IPS-11a (cell line): Measurements from ENCODE around the gene EXOC3.

ENCODE experiments used
- H3K4me3 ChIP-seq: one replicate; pipeline ENCODE4 v1.5.1; 2013; ENCODE audit warnings: low read depth, low read length, control low read depth

The EXOC3 gene

DNA sequence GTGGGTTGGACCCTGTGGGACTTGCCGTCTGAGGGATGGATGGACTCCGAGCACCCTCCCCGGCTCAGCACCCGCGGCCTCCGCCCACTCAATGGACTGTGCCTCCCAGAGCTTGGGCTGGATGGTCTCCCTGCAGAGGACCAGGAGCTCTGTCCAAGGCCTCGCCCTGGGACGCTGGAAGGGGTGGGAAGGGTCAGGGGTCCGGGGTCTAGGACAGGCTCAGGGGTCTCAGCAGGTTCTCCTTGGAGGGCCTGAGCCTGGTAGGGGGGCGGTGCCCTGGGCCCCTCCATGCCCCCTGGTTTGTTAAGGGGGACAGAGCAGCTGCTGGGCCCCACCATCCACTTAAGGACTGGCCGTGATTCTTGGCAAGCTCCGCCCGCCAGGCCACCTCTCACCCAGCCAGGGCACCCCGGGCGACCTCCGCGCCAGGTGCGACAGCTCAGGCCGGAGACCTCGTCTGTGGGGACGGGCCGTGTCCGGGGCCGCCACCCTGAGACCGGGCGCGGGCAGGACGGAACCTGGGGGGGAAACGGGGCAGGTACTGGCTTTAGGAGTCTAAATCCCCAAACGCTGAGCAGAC lies 29.2 kb downstream of the EXOC3 start:
- H3K4me3 ChIP-seq = peak overlapping the region; percentile 38

DNA sequence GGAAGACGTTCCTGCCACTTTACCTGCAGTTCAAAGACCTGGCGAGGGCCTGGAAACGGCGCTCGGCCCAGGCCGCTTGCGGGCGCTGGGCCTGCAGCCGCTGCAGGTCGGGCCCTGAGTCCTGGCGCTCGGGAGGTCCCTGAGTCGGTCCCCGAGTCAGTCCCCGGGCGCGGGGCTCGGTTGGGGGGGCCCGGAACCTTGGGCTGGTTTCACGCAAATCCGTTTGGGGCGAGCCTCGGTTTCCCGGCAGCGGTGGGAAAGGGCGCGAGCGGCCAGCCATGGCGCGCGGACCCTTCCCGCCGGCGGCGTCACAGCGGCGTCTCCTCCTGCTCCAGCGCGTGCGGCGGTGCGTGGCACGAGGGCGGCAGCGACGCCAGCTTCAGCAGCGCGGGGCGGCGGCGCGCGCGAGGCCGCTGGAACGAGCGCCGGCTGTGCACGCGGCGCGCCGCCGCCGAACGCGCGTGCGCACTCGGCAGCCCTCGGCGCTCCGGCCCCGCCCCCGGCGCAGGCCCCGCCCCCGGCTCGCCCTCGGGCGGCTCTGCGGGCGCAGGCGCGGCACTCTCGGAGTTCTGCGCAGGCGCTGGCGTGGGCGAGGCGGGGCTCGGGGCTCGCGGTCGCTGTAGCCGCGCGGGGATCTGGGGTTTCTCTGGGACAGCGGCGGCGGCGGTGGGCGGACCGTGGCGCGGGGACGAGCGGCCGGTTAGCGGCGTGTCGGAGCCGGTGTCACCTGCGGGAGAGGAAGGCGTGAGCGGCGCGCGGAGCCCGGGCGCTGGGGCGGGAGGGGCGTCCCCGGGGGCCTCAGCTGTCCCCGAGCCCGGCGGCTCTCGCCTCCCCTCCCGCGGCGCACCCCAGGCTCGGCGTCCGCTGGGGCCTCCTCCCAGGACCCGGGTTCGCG lies 29.9 kb downstream of the EXOC3 start:
- peak overlapping the region; percentile 48 for H3K4me3 ChIP-seq

- peak overlapping the region; percentile 48 for H3K4me3 ChIP-seq
These were observed 30.7 kb downstream of the EXOC3 start for GRCh38 chr5:473551-474192.

GRCh38 chr5:474232-474839 lies 31.4 kb downstream of the EXOC3 start:
- H3K4me3 ChIP-seq = peak overlapping the region; percentile 48

DNA sequence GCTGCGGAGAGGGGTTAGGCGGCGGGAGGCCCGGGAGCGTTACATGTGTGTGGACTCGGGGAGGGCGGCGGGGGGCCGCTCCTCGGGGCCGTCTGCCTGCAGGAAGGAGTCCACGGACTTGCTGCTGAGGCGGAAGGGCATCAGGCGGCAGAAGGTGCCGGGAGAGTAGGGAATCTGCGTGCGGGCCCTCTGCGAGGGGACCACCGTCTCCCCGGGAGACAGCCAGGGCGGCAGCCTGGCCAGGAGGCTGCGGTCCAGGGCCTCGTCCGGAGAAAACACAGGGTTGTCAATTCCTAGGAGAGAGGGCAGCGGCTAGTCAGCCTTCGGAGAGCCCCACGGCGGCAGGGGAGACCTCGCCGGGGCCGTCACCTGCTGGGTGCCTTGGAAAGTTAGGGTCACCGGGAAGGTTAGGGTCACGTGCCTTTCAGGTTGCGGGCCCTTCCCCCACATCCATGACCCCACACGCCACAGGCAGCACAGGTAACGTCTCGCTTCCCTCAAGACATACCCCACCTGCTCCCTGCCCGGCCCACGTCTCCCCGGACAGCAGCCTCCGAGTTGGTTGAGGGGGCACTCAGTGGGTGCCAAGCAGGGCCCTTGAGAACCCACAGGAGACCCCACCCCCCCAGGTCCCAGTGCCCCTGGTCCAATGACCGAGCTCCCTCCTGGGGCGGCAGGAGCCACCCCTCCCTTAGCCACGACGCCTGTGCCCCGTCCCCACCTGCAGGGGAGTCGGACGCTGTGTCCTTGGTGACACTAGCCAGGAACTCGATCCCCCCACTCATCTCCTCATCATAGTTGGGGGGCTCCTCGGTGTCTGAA lies 32.1 kb downstream of the EXOC3 start:
- H3K4me3 ChIP-seq = peak overlapping the region; percentile 14

- no peak overlapping the region for H3K4me3 ChIP-seq
These were observed 32.7 kb downstream of the EXOC3 start for GRCh38 chr5:475704-476101.

GRCh38 chr5:476102-476813 lies 33.3 kb downstream of the EXOC3 start:
- H3K4me3 ChIP-seq = no peak overlapping the region

DNA sequence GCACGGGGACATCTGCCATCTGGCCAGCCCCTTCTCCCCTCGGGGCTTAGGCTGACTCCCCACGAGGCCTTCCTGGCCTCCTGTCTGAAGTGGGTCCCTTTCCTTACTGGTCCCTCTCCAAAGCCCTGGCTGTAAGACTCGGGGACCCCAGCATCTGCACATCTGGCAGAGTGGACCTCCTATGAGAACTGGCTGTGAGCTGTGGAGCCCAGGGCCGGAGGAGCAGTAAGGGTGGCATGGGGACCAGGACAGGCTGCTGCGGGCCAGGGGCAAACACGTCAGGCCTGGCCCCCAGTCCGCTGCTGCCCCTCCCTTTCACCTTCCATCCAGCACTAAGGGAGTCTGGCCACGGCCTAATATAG lies 33.8 kb downstream of the EXOC3 start:
- no peak overlapping the region for H3K4me3 ChIP-seq

- no peak overlapping the region for H3K4me3 ChIP-seq
These were observed 34.3 kb downstream of the EXOC3 start for GRCh38 chr5:477247-477646.

GRCh38 chr5:477871-478270 lies 34.9 kb downstream of the EXOC3 start:
- H3K4me3 ChIP-seq = no peak overlapping the region

DNA sequence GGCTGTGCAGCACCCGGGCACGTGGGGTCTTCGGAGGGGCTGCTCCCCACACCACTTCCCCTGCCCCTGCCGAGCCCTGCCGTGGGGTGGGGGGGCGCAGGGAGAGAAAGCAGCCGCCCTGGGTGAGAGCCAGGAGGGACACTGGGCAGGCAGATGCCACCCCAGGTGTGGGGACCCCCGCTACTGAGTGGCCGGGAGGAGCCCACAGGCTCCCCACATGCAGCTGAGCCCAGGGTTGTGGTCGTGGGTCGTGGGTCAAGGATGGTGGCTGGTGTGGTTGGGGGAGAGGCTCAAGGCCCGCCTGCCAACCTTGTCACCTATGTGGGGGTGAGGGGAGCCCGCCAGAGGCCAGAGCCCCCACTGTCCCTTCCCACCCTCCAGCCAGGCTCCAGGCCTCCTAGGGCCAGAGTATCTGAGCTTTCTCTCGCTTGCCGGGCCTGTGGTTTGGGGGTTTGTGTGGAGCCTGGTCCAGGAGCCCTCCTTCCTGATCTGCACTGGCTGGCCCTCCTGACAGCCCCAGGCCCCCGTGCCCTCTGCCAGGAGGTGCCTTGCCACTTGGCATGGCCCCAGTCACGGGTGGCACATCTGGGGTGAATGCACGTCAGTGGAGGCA lies 35.5 kb downstream of the EXOC3 start:
- H3K4me3 ChIP-seq = no peak overlapping the region

GRCh38 chr5:478982-479535 lies 36.1 kb downstream of the EXOC3 start:
- no peak overlapping the region for H3K4me3 ChIP-seq

DNA sequence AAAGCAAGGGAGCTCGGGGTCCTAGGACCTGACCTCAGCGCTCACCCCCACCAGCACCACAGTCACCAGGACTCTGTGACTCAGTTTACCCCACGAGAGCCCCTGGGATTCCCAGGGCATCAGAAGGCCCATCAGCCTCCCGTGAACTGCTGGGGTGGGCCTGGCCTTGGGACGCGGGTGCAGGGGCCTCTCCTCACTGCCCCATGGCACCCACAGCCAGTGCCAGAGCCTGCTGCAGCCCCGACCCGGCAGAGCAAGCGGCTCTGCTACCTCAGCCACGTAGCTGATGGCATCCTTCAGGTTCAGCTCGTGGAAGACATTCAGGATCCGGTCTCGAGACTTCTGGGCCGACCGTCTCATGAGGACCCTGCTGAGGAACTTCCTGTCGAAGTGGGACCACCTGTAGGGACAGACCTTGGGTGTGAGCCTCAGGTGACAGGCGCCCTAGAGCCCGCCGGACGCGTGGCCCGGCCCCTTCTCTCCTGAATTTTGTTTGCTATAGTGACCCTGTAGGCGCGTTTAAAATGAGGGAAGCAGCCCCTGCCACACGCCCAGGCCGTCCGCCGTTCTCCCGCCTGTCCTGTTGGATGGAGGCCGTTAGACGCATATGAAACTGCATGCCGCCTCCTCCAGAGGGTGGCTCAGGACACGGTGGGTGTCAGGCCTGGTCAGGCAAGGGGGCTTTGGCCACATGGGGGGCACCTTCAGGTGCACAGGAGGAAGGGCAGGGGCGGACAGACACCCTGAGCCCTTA lies 36.8 kb downstream of the EXOC3 start:
- no peak overlapping the region for H3K4me3 ChIP-seq

DNA sequence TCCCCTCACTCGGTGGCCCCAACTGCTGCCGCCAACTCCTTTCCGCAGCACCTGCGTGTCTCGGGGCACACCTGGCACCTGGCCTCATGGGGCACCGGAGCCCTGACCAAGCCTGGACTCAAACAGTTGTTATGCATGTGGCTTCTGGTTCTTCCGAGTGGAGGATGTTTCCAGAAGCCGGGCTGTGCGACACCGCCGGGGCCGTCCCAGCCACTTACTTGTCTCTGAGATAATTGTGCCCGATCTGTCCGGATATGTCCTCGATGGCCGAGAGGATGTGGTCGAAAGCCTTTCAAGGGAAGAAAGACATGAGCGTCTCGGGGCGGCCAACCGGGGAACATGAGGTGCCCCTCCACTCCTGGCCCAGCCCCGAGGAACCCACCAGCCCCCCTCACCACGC lies 38.4 kb downstream of the EXOC3 start:
- no peak overlapping the region for H3K4me3 ChIP-seq

DNA sequence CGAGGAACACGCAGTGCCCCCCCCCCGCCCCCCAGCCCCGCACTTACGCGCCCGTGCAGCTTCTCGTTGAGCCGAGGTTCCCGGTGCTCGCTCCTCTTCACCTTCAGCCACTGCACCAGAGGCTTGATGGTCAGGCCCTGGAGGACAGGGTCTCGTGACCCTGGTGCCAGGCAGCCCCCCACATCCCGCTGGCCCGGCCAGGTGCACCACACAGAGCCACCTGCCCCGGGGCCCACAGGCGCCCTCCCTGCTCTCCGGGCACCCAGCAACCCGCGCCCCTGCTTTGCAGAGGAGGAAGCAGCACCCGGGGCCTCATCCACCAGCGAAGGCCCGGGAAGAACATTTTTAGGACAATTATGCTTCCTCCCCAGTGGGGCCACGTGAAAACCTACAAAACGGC lies 39.0 kb downstream of the EXOC3 start:
- no peak overlapping the region for H3K4me3 ChIP-seq

DNA sequence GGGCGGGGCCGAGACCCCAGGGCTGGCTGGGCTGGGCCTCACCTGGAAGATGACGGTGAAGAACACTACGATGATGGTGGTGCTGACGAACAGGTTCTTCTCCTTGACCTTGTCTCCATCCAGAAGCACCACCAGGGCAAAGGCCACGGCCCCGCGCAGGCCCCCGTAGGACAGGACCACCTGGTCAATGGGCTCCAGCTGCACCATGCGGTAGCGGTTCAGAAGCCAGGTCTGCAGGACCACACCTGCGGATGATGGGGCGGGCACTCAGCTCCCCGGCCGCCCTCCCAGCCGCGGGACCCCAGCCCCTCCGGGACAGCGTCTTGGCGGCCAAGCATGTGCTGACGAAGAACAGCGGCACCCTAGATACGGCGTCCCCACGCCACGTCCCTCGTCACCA lies 39.5 kb downstream of the EXOC3 start:
- H3K4me3 ChIP-seq = no peak overlapping the region

DNA sequence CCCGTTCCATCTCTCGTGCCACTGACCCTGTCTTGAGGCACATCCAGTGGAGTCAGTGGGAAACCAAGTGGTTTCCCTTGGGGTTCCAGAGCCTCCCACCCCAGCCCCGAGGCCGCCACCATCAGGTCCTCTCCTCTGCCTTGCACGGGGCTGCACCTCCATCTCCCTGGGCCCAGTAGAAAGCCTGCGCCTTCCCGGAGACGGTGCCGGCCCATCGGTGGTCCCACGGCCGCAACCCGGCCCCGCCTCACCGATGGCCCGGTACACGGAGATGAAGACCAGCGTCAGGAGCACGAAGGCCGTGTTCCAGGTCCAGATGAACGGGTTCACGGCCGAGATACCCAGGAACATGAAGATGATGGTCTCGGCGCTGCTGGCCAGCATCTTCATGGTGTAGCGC lies 40.0 kb downstream of the EXOC3 start:
- no peak overlapping the region for H3K4me3 ChIP-seq

DNA sequence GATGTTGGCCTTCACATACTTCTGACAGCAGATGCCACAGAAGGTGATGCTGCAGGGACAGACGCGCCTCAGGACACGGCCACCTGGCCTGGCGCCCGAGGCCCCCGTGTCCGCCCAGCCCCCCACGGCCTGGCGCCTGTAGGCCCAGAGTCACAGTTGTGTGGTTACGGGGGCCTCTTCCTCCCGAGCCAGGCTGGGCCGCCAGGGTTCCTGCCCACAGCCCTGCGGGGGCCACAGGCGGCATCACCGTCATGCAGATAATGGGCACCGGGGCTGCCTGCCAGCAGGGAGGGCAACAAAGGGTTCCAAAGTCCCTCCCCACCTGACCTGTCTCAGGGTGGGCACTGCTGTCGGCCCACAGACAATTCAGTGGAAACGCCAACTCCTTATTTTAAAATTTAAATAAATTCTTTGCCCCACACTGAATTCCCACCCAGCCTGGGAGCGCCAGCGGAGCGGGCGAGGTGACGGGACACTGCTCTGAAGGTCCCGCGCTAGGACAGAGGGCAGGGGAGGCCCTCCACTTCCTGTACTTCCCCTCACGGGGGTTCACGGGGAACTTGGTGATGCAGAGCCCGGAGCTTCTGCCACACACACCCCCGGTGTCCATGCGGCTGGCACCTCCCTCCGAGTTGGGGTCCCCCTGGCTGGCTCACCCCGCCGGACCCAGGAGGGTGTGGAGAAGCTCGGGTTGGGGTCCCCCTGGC lies 40.6 kb downstream of the EXOC3 start:
- H3K4me3 ChIP-seq = no peak overlapping the region
